Pericardium fibroblast (primary cell): ENCODE measurements around the gene EPC2. TPM values are rescaled to one million over a fixed set of nuclear protein-coding genes. Genes with fewer than 3 reads are reported as not detected.

Experiments used
- total RNA-seq: library from RNA; depleted of rRNA; stranded (reverse); fragments of >200 nt; gene quantifications from 2 replicates; pipeline ENCODE4 v1.2.3, GENCODE V29; 2015

Gene EPC2
- 10.8 and 13.9 TPM in 2 replicates for total RNA-seq

GRCh38 chr2:148643998-148644882 lies at the start of gene EPC2:
Gene EPC2, plus strand, starts transcription at chr2:148644751. Its CDS starts 267 bp downstream, at chr2:148645018.

Other genes with a start within 250 kb of the EPC2 start
- 0.34 TPM in 1 of 2 replicates, not detected in the other for gene KIF5C, start 230.5 kb downstream of the EPC2 start, total RNA-seq